ENCODE measurements around the gene ZBED1.

DNA sequence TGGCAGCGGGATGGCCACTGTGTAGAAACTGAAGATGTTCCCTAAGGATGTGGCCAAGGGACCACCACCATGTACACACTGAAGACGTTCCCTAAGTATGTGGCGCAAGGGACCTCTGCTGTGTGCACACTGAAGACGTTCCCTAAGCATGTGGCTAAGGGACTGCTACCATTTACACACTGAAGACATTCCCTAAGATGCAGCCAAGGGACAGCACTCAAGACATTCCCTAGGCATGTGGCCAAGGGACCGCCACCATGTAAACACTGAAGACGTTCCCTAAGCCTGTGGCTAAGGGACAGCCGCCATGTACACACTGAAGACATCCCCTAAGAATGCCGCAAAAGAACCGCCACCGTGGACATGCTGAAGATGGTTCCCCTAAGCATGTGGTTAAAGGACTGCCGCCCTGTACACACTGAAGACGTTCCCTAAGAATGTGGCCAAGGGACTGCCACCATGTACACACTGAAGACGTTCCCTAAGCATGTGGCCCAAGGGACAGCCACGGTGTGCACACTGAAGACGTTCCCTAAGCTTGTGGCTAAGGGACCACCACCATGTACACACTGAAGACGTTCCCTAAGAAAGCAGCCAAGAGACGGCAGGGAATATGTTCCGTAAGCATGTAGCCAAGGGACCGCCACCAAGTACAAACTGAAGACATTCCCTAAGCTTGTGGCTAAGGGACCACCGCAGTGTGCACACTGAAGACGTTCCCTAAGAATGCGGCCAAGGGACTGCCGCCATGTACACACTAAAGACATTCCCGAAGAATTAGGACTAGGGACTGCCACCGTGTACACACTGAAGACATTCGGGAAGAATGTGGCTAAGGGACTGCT, 43.3 kb downstream of the ZBED1 start:
- TF ChIP-seq, protein P1, sequence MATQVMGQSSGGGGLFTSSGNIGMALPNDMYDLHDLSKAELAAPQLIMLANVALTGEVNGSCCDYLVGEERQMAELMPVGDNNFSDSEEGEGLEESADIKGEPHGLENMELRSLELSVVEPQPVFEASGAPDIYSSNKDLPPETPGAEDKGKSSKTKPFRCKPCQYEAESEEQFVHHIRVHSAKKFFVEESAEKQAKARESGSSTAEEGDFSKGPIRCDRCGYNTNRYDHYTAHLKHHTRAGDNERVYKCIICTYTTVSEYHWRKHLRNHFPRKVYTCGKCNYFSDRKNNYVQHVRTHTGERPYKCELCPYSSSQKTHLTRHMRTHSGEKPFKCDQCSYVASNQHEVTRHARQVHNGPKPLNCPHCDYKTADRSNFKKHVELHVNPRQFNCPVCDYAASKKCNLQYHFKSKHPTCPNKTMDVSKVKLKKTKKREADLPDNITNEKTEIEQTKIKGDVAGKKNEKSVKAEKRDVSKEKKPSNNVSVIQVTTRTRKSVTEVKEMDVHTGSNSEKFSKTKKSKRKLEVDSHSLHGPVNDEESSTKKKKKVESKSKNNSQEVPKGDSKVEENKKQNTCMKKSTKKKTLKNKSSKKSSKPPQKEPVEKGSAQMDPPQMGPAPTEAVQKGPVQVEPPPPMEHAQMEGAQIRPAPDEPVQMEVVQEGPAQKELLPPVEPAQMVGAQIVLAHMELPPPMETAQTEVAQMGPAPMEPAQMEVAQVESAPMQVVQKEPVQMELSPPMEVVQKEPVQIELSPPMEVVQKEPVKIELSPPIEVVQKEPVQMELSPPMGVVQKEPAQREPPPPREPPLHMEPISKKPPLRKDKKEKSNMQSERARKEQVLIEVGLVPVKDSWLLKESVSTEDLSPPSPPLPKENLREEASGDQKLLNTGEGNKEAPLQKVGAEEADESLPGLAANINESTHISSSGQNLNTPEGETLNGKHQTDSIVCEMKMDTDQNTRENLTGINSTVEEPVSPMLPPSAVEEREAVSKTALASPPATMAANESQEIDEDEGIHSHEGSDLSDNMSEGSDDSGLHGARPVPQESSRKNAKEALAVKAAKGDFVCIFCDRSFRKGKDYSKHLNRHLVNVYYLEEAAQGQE (IDR thresholded peaks at IDR 0.05; ENCODE audit: low read depth), result no peak
- TF ChIP-seq EP300 (IDR thresholded peaks at IDR 0.05; ENCODE audit: borderline replicate concordance), result peak; percentile 3; the same call in 1 of the 2 replicates
